GM23338 (cell line): ENCODE data around the gene AKR1C1.

Experiments
- CREB1 ChIP-seq: fragments of 250-450 bp; sonication (Bioruptor Pico); IDR thresholded peaks from 2 replicates; pipeline ENCODE4 v1.5.0; 2020; ENCODE audit warnings: low read depth, mild to moderate bottlenecking, moderate library complexity
- EZH2 ChIP-seq: fragments of 200-600 bp; sonication (generic); IDR thresholded peaks from one replicate; pipeline ENCODE4 v1.8.0; 2017; ENCODE audit warnings: antibody characterized with exemption, mild to moderate bottlenecking, low read depth; ENCODE audit not compliant: unreplicated experiment
- EZH2phosphoT487 ChIP-seq: fragments of 200-600 bp; sonication (generic); IDR thresholded peaks from one replicate; pipeline ENCODE4 v1.8.1; 2018; ENCODE audit warnings: antibody characterized with exemption; ENCODE audit not compliant: unreplicated experiment
- JUNB ChIP-seq: IDR thresholded peaks from one replicate; pipeline ENCODE4 v1.6.1; 2016; ENCODE audit warnings: antibody characterized with exemption; ENCODE audit not compliant: unreplicated experiment
- POLR2AphosphoS5 ChIP-seq: IDR thresholded peaks from 2 replicates; pipeline ENCODE4 v1.6.1; 2016; ENCODE audit warnings: antibody characterized with exemption, low read depth
- TF ChIP-seq, protein P1 (sequence below), 2 experiments: fragments of 200-600 bp in 1 of 2; sonication (generic) in 1 of 2; conservative IDR thresholded peaks; 2 replicates each; pipeline versions ENCODE4 v1.5.1 to v1.6.1; 2016 to 2017; ENCODE audit warnings: antibody characterized with exemption in 2 of 2, low read depth in 2 of 2, mild to moderate bottlenecking in 2 of 2, moderate library complexity in 1 of 2

DNA sequence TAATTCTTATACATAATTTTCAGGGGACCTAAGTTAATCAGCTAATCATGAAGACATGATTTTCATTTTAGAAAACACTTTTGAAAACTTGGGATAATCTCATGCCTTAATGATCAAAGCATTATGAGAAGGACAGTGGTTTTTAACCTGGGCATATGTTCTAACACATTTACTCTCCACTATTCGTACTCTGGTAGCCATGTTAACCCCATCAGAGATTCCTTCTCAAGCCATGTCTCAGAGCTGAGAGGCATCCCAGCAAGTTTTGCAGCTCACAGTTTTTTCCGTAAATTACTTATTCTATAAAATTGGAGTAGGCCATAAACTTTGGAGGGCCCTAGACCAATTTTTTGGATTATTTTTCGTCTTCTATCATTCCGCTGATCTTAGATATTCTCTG, 15.7 kb downstream of the AKR1C1 start:
- TF ChIP-seq, protein P1, sequence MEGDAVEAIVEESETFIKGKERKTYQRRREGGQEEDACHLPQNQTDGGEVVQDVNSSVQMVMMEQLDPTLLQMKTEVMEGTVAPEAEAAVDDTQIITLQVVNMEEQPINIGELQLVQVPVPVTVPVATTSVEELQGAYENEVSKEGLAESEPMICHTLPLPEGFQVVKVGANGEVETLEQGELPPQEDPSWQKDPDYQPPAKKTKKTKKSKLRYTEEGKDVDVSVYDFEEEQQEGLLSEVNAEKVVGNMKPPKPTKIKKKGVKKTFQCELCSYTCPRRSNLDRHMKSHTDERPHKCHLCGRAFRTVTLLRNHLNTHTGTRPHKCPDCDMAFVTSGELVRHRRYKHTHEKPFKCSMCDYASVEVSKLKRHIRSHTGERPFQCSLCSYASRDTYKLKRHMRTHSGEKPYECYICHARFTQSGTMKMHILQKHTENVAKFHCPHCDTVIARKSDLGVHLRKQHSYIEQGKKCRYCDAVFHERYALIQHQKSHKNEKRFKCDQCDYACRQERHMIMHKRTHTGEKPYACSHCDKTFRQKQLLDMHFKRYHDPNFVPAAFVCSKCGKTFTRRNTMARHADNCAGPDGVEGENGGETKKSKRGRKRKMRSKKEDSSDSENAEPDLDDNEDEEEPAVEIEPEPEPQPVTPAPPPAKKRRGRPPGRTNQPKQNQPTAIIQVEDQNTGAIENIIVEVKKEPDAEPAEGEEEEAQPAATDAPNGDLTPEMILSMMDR (conservative IDR thresholded peaks at IDR 0.05; ENCODE audit: low read depth in 2 of 2): no peak
- TF ChIP-seq JUNB: no peak
- TF ChIP-seq CREB1 (CRISPR knock-in tag): no peak
- no peak for TF ChIP-seq EZH2
- no peak for TF ChIP-seq EZH2phosphoT487
- TF ChIP-seq POLR2AphosphoS5: no peak
